H9 (cell line): ENCODE measurements around the gene MAST2. TPM values are rescaled to one million over a fixed set of nuclear protein-coding genes. Genes with fewer than 3 reads are reported as not detected.

Experiments
- DNase-seq: peaks from one replicate; pipeline ENCODE4 v3.0.0-alpha.2; 2017
- H2AFZ ChIP-seq: one replicate; pipeline ENCODE4 v1.6.1; 2013; ENCODE audit warnings: mild to moderate bottlenecking, low read length, control low read depth, moderate library complexity
- H2AK5ac ChIP-seq: 2 replicates; pipeline ENCODE4 v1.6.1; 2013; ENCODE audit warnings: low read length, control low read depth, mixed read lengths; ENCODE audit not compliant: insufficient read length
- H2BK120ac ChIP-seq: one replicate; pipeline ENCODE4 v1.6.1; 2013; ENCODE audit warnings: low read depth, mild to moderate bottlenecking, low read length, control low read depth, inconsistent platforms; ENCODE audit not compliant: poor library complexity, severe bottlenecking
- H2BK12ac ChIP-seq: 2 replicates; pipeline ENCODE4 v1.6.1; 2013; ENCODE audit warnings: low read length, control low read depth, mixed read lengths, low read depth; ENCODE audit not compliant: insufficient read length
- H2BK15ac ChIP-seq: 2 replicates; pipeline ENCODE4 v1.6.1; 2013; ENCODE audit warnings: low read depth, low read length, control low read depth
- H2BK20ac ChIP-seq: one replicate; pipeline ENCODE4 v1.6.1; 2013; ENCODE audit warnings: low read depth, mild to moderate bottlenecking, low read length, control low read depth, inconsistent platforms; ENCODE audit not compliant: poor library complexity, severe bottlenecking
- H2BK5ac ChIP-seq: 2 replicates; pipeline ENCODE4 v1.6.1; 2013; ENCODE audit warnings: low read length, control low read depth, mixed read lengths; ENCODE audit not compliant: insufficient read length
- H3K14ac ChIP-seq: 2 replicates; pipeline ENCODE4 v1.6.1; 2013; ENCODE audit warnings: low read length, control low read depth; ENCODE audit not compliant: insufficient read depth
- H3K18ac ChIP-seq: 2 replicates; pipeline ENCODE4 v1.6.1; 2013; ENCODE audit warnings: low read depth, mild to moderate bottlenecking, mixed read lengths, low read length, control low read depth; ENCODE audit not compliant: insufficient read length
- H3K23ac ChIP-seq: 2 replicates; pipeline ENCODE4 v1.6.1; 2013; ENCODE audit warnings: low read length, control low read depth, mixed read lengths, low read depth; ENCODE audit not compliant: insufficient read length
- H3K23me2 ChIP-seq: 2 replicates; pipeline ENCODE4 v1.6.1; 2013; ENCODE audit warnings: low read depth, mild to moderate bottlenecking, mixed read lengths, low read length, control low read depth; ENCODE audit not compliant: insufficient read length, poor library complexity, severe bottlenecking
- H3K27ac ChIP-seq: 2 replicates; pipeline ENCODE4 v1.5.1; 2013; ENCODE audit warnings: low read length, control low read depth, mixed read lengths, low read depth; ENCODE audit not compliant: insufficient read length
- H3K27me3 ChIP-seq: 2 replicates; pipeline ENCODE4 v1.6.1; 2013; ENCODE audit warnings: low read length, control low read depth, inconsistent platforms; ENCODE audit not compliant: insufficient read depth
- H3K4ac ChIP-seq: 2 replicates; pipeline ENCODE4 v1.6.1; 2013; ENCODE audit warnings: low read depth, mild to moderate bottlenecking, control low read depth, inconsistent platforms, low read length, moderate library complexity
- H3K4me1 ChIP-seq: 2 replicates; pipeline ENCODE4 v1.6.1; 2013; ENCODE audit warnings: low read length, control low read depth, inconsistent platforms; ENCODE audit not compliant: insufficient read depth
- H3K4me2 ChIP-seq: 2 replicates; pipeline ENCODE4 v1.6.1; 2013; ENCODE audit warnings: low read length, control low read depth, mixed read lengths; ENCODE audit not compliant: insufficient read length, insufficient read depth
- H3K56ac ChIP-seq: 2 replicates; pipeline ENCODE4 v1.6.1; 2013; ENCODE audit warnings: low read depth, mild to moderate bottlenecking, mixed read lengths, low read length, control low read depth; ENCODE audit not compliant: insufficient read length
- H3K79me1 ChIP-seq: 2 replicates; pipeline ENCODE4 v1.6.1; 2013; ENCODE audit warnings: low read depth, mild to moderate bottlenecking, moderate library complexity, low read length, control low read depth, inconsistent platforms; ENCODE audit not compliant: insufficient read depth, poor library complexity, severe bottlenecking
- H3K79me2 ChIP-seq: 2 replicates; pipeline ENCODE4 v1.6.1; 2013; ENCODE audit warnings: low read length, control low read depth, inconsistent platforms; ENCODE audit not compliant: insufficient read depth
- H3K9ac ChIP-seq: 2 replicates; pipeline ENCODE4 v1.6.1; 2013; ENCODE audit warnings: low read length, control low read depth, mixed read lengths; ENCODE audit not compliant: insufficient read length; ENCODE audit errors: extremely low read depth
- H3K9me3 ChIP-seq: one replicate; pipeline ENCODE4 v1.6.1; 2013; ENCODE audit warnings: low read depth, low read length, inconsistent platforms; ENCODE audit not compliant: control insufficient read depth
- H3T11ph ChIP-seq: one replicate; pipeline ENCODE4 v1.6.1; 2013; ENCODE audit warnings: mild to moderate bottlenecking, low read length, control low read depth, inconsistent platforms
- H4K20me1 ChIP-seq: one replicate; pipeline ENCODE4 v1.6.1; 2013; ENCODE audit not compliant: control insufficient read depth, insufficient read length, insufficient read depth
- H4K5ac ChIP-seq: 2 replicates; pipeline ENCODE4 v1.6.1; 2013; ENCODE audit warnings: low read depth, mild to moderate bottlenecking, mixed read lengths, low read length, control low read depth; ENCODE audit not compliant: insufficient read length
- H4K8ac ChIP-seq: replicated peaks from 2 replicates; pipeline ENCODE4 v1.6.1; 2013; ENCODE audit warnings: low read length, control low read depth, mixed read lengths, low read depth; ENCODE audit not compliant: insufficient read length
- H4K91ac ChIP-seq: 2 replicates; pipeline ENCODE4 v1.6.1; 2013; ENCODE audit warnings: low read depth, mild to moderate bottlenecking, moderate library complexity, mixed read lengths, low read length, control low read depth; ENCODE audit not compliant: insufficient read length
- H3K27ac Mint-ChIP-seq, 3 experiments: 2 replicates in 2 of 3; 3 replicates in 1 of 3; pipeline ENCODE4 v1.8.0; 2020 to 2021; ENCODE audit warnings: mixed read lengths in 3 of 3, mild to moderate bottlenecking in 1 of 3, moderate library complexity in 1 of 3
- H3K27me3 Mint-ChIP-seq: 2 replicates; pipeline ENCODE4 v1.8.0; 2021; ENCODE audit warnings: low read depth, mild to moderate bottlenecking, moderate library complexity, mixed read lengths
- H3K36me3 Mint-ChIP-seq, 3 experiments: 2 replicates in 2 of 3; 3 replicates in 1 of 3; pipeline ENCODE4 v1.8.0; 2020 to 2021; ENCODE audit warnings: low read depth in 3 of 3, mixed read lengths in 3 of 3; ENCODE audit not compliant: insufficient read depth in 1 of 3
- H3K4me1 Mint-ChIP-seq, 2 experiments: 2 replicates each; pipeline ENCODE4 v1.8.0; 2020; ENCODE audit warnings: mixed read lengths in 2 of 2
- H3K4me3 Mint-ChIP-seq, 2 experiments: 2 replicates in 1 of 2; 3 replicates in 1 of 2; pipeline ENCODE4 v1.8.0; 2020 to 2021; ENCODE audit warnings: mild to moderate bottlenecking in 2 of 2, mixed read lengths in 2 of 2, moderate library complexity in 1 of 2
- H3K9me3 Mint-ChIP-seq, 2 experiments: 2 replicates in 1 of 2; 3 replicates in 1 of 2; pipeline ENCODE4 v1.8.0; 2020; ENCODE audit warnings: mild to moderate bottlenecking in 2 of 2, mixed read lengths in 2 of 2, moderate library complexity in 1 of 2
- CTCF ChIP-seq: fragments of 200-600 bp; sonication (generic); conservative IDR thresholded peaks from 3 replicates; pipeline ENCODE4 v1.8.0; 2021; ENCODE audit warnings: antibody characterized with exemption, mild to moderate bottlenecking
- WGBS: extraction: QIAGEN DNeasy Blood & Tissue Kit; methylation state at CpG from one replicate; pipeline ENCODE4 v1.1.7; 2013; ENCODE audit warnings: missing lambda C conversion rate, low lambda C conversion rate, mixed read lengths; ENCODE audit not compliant: insufficient read length; ENCODE audit errors: extremely low coverage; 5-methylcytosine and 5-hydroxymethylcytosine counted together
- total RNA-seq: library from RNA; stranded (reverse); gene quantifications from 2 replicates; pipeline ENCODE4 v1.2.1, GENCODE V29; 2021

MAST2 gene
- total RNA-seq, 1 experiment from 2014 or later: 28.8 TPM

GRCh38 chr1:45883658-45884057 is 80.2 kb downstream of the MAST2 start:
- H2BK12ac ChIP-seq: no peak overlapping the region
- no peak overlapping the region for H3K4me2 ChIP-seq
- TF ChIP-seq CTCF: no peak
- no peaks in the 10 kb centered on the region for H3K23me2 ChIP-seq
- no peaks in the 10 kb centered on the region for H3K27me3 Mint-ChIP-seq
- H3K4me3 Mint-ChIP-seq: no peak overlapping the region
- H3K9me3 Mint-ChIP-seq: no peaks in the 10 kb centered on the region; a peak in 1 of 5 replicates
- H3K9ac ChIP-seq: no peak overlapping the region
- WGBS: no CpG with 5 or more reads among the region's 1 CpG
- no peak overlapping the region for H3K56ac ChIP-seq
- H2BK120ac ChIP-seq: no peak overlapping the region
- H3K9me3 ChIP-seq: no peaks in the 10 kb centered on the region
- no peaks in the 10 kb centered on the region for H3K79me1 ChIP-seq
- 0 out of 2 replicates have a peak, but pooled peaks cover 2% of the 10 kb centered on the region for H3K79me2 ChIP-seq
- H3K27me3 ChIP-seq: no peaks in the 10 kb centered on the region
- no peak overlapping the region for H4K91ac ChIP-seq
- H2AK5ac ChIP-seq: no peak overlapping the region
- no peak overlapping the region for H3K18ac ChIP-seq
- no peaks in the 10 kb centered on the region for H4K20me1 ChIP-seq
- no peak overlapping the region for H3K14ac ChIP-seq
- H3K4ac ChIP-seq: no peak overlapping the region
- H3K23ac ChIP-seq: no peak overlapping the region
- no peak overlapping the region for H4K5ac ChIP-seq
- H3K27ac ChIP-seq: no peak overlapping the region
- no peak for DNase-seq
- H2BK15ac ChIP-seq: no peak overlapping the region
- peaks cover 4 to 10% of the 10 kb centered on the region in 2 experiments; a peak in 2 of 4 replicates for H3K4me1 Mint-ChIP-seq
- H3T11ph ChIP-seq: no peak overlapping the region
- no peaks in the 10 kb centered on the region for H3K4me1 ChIP-seq
- no peak overlapping the region for H2AFZ ChIP-seq
- H3K27ac Mint-ChIP-seq: no peak overlapping the region
- peaks cover under 1 to 4% (median 4%) of the 10 kb centered on the region in 3 experiments; a peak in 6 of 7 replicates for H3K36me3 Mint-ChIP-seq
- no peak overlapping the region for H2BK20ac ChIP-seq
- H2BK5ac ChIP-seq: no peak overlapping the region
- H4K8ac ChIP-seq: no peak overlapping the region
